LoVo (cell line): ENCODE results near the gene PAGR1.
A peak's percentile ranks its signal among the peaks of the same experiment; 100 is the strongest.
"Not testable (repeated sequence)": the region's sequence is repeated elsewhere in the genome, so short reads cannot be mapped to it uniquely, and the experiment has no call there.

Source experiments
- DNase-seq: peaks from one replicate; pipeline ENCODE4 v3.0.0-alpha.2; 2016; ENCODE audit warnings: low spot score

PAGR1 gene

DNA sequence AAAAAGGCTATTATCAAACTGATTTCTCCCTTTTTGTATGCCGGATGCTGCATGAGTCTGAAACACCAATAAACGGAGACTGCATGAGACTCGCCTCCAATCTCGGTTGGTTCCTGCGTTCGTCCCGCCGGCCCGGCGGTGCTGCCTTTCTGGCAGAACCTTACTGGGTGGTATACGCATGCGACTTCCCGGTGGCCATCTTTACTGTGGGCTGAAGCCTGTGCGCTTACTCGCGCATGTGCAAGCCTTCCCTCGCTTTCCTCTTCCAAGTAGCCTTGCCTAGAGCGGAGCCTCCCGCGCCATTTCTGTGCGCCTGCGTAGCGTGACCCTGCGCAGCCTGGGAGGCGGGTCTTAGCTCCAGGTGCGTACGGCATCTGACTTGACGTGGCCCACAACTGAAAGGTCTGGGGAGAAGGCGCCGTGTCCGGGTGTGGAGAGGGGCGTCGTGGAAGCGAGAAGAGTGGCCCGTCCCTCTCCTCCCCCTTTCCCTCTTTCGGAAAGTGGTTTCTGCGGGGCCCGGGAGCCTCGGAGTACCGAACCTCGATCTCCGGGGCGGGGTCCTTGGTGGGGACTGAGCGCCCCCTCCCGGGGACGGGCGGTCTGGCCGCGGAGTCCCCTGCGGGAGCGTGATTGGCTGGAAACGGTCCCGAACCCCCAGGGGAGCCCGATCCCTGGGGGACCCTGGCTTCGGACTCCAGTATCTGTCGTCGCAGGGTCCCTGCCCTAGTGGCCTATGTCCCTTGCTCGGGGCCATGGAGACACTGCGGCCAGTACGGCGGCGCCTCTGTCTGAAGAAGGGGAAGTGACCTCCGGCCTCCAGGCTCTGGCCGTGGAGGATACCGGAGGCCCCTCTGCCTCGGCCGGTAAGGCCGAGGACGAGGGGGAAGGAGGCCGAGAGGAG, at the start of gene PAGR1:
PAGR1 (plus strand) TSS at position 360 of the 901 bp plus-strand sequence; CDS start at position 734, 374 bp downstream.
- DNase-seq, result peak; percentile 100

GRCh38 chr16:29766571-29766970, 49.4 kb upstream of the PAGR1 start:
- no peak for DNase-seq

- DNase-seq, result no peak
Measured at GRCh38 chr16:29767062-29767461, 48.9 kb upstream of the PAGR1 start.

- no peak for DNase-seq
Measured at GRCh38 chr16:29769507-29769906, 46.4 kb upstream of the PAGR1 start.

GRCh38 chr16:29770250-29770929, 45.6 kb upstream of the PAGR1 start:
- DNase-seq, result no peak

DNA sequence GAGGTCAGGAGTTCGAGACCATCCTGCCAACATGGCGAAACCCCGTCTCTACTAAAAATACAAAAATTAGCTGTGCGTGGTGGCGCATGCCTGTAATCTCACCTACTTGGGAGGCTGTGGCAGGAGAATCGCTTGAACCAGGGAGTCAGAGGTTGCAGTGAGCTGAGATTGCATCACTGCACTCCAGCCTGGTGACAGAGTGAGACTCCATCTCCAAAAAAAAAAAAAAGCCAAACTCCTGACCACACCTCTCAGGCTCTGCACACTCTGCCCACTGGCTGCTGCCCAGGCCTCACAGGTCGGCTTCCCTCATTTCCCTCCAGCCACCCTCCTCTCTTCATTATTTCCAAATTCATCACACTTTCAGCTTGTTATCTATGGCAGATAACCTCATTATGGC, 43.6 kb upstream of the PAGR1 start:
- DNase-seq, result not testable (repeated sequence)

GRCh38 chr16:29774730-29775129, 41.2 kb upstream of the PAGR1 start:
- DNase-seq, result no peak

- DNase-seq, result peak; percentile 15
Measured at GRCh38 chr16:29775742-29776408, 40.1 kb upstream of the PAGR1 start.

DNA sequence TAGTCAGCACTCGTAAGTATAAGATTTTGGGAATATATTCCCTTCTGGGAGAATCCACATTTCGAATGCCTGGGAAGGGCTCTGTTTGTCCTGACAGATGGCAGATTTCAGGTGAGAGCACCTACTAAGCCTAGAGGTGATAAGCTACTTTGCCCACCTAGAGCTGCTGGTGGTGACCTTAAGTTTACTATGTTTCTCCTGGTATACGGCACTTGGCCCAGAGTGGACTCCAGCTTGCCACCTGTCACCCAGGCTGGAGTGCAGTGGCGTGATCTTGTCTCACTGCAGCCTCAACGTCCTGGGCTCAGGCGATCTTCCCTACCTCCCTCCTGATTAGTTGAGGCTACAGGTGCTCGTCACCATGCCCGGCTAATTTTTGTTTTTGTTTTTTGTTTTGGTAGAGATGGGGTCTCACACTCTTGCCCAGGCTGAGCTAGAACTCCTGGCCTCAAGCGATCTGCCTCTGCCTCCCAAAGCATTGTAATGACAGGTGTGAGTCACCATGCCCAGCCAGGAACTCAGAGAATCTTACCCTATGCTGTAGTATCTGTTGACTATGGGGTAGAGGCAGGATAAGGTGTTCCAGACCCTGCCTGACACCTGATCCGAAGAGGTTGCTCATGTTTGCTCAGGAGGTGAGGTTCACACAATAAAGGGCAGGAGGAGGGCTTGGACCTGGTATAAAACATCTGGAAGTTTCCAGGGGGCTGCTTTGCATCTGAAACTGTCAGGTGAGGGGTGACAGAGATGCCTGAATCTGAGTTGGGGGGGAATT, 38.2 kb upstream of the PAGR1 start, which contains the start of gene ZG16:
ZG16 (plus strand) TSS at position 681 of the 775 bp plus-strand sequence. CDS start 1,011 bp downstream, outside the sequence.
- no peak for DNase-seq

DNA sequence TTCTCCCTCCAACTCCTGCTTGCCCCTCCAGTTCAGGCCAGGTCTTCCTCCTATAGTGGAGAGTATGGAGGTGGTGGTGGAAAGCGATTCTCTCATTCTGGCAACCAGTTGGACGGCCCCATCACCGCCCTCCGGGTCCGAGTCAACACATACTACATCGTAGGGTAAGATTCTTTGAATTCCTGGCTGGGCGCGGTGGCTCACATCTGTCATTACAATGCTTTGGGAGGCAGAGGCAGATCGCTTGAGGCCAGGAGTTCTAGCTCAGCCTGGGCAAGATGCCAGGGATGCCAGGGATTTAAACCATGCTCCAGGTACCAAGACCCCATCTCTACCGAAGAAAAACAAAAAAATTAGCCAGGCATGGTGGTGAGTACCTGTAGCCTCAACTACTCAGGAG, 36.5 kb upstream of the PAGR1 start:
- DNase-seq, result no peak

GRCh38 chr16:29783094-29783953, 32.6 kb upstream of the PAGR1 start:
- not testable (repeated sequence) for DNase-seq

DNA sequence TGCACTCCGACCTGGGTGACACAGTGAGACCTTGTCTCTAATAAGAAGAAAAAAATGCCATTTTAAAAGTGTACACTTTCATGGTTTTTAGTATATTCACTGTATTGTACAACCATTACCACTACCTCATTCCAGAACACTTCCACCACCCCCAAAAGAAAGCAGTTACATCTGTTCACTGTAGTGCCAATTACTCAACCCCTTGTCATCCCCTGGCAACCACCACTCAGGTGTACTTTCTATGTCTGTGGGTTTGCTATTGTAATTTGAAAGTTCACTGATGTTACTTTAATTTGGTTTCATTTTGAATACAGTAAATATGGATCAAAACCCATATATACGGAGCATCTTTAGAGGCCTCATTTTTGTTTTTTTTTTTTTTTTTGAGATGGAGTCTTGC, 31.8 kb upstream of the PAGR1 start:
- DNase-seq, result no peak

DNA sequence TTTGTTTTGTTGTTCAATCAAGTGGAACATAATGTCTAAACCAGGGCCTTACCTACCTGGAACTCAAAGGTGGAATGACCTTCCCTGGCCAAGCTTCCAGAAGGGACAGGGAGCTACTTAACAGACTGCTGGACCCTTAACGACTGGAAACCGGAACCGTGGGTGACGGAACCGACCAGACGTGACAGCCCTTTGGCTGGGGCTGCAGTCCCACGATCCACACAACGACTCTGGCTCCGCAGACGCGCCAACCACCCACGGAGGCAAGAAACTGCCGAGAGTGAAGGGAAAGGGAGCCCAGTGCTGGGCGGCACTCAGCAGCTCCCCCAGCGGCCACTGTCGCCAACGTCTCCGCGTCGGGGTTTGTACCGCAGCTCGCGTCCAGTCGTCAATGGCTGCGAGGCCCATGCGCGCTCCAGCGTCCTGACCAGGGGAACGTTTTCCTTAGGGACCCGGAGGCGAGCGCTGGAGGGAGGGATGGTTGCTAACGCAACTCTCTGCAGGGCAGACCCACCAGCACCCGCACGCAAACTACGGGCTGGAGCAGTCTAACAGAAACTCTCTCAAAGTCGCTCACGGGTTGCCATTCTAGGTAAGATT, 31.0 kb upstream of the PAGR1 start:
- no peak for DNase-seq

GRCh38 chr16:29787155-29787554, 28.8 kb upstream of the PAGR1 start:
- not testable (repeated sequence) for DNase-seq

DNA sequence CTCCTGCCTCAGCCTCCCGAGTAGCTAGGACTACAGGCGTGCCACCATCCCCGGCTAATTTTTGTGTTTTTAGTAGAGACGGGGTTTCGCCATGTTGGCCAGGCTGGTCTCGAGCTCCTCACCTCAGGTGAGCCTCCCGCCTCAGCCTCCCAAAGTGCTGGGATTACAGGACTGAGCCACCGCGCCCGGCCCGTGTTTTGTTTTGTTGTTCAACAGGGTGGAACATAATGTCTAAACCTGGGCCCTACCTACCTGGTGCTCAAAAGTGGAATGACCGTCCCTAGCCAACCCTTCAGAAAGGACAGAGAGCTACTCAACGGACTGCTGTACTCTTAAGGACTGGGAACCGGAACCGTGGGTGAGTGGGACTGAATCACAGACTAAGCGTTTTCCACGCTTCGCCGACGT, 26.2 kb upstream of the PAGR1 start:
- no peak for DNase-seq

- peak; percentile 99 for DNase-seq
Measured at GRCh38 chr16:29790183-29790948, 25.6 kb upstream of the PAGR1 start, which contains the start of gene KIF22. TSS of gene KIF22 (plus strand) at chr16:29790751. CDS start at chr16:29790760, 9 bp downstream.

DNA sequence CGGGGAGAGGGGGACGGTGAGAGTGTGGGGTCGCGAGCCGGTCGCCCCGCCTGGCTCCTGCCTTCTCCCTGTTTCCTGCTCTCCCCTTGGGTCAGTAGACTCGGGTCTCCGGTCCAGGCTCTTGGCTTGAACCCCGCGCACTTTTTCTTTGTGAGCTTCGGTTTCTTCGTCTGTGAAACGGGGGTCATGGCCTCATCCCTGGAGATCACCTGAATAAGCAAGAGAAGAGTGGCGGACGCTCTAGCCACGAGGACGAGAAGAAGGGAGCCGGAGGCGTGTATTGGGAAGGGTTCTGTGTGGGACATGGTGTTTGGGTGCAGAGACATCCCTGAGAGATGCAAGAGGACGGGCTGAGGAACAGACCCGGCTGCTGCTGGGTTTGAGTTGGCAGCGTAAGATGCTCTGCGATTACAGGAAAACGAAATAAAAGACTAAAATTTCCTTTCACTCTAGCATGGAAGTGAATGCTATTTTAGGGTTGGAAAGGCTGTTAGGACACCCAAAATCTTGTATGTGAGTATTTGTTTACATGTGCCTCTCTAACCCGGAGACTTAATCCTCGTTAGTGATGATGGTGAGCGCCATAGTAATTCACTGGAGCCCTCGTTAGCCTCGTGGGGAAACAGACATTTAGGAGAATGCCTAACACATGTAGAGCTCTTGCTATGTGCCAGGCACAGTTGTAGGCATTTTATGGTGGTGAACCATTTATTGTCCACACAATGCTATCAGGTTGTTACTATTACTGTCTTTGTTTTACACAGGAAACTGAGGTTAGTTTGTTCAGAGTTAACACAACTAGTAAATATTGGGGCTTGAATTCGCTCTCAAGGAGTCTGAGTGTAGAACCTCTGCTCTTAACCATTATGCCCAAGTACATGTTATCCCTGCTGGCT, 24.8 kb upstream of the PAGR1 start:
- no peak for DNase-seq
